Activated naive CD4-positive, alpha-beta T cell treated with anti-CD3 and anti-CD28 coated beads, Interleukin-2, amount 10 ng/mL, durations not matched to agents 5 hours and 36 hours (primary cell): Measurements from ENCODE around the gene TP53TG3C. TPM values are rescaled to one million over a fixed set of nuclear protein-coding genes. Genes with fewer than 3 reads are reported as not detected.

Experiments used
- total RNA-seq, 2 experiments: library from RNA; stranded (reverse); gene quantifications; one replicate each; pipeline ENCODE4 v1.2.3, GENCODE V29; 2021

Gene TP53TG3C
- not detected for total RNA-seq

GRCh38 chr16:33193926-33194325 is at the start of gene TP53TG3C:
TP53TG3C (plus strand) TSS chr16:33194226; CDS start chr16:33194294, 68 bp downstream.

Other genes with a start within 250 kb of the TP53TG3C start
- gene TP53TG3E, start 110.1 kb downstream of the TP53TG3C start, total RNA-seq = not detected
- not detected for gene TP53TG3B, start 166.6 kb downstream of the TP53TG3C start, total RNA-seq